ENCODE results near the gene ENOX1.

Gene ENOX1

GRCh38 chr13:43441899-43442499, 344.8 kb downstream of the ENOX1 start:
- DNase-seq (ENCODE audit: low read depth) = no peak
- no peak for TF ChIP-seq CTCF (conservative IDR thresholded peaks at IDR 0.05; ENCODE audit: low read depth, low read length)
- H3K4me3 ChIP-seq (ENCODE audit: low read length) = no peak overlapping the region

- no peak overlapping the region for H3K4me3 ChIP-seq (ENCODE audit: low read length)
- no peak for DNase-seq (ENCODE audit: low read depth)
- no peak for TF ChIP-seq CTCF (conservative IDR thresholded peaks at IDR 0.05; ENCODE audit: low read depth, low read length)
Observed at GRCh38 chr13:43441464-43441863, 345.3 kb downstream of the ENOX1 start.

GRCh38 chr13:43434191-43434590, 352.6 kb downstream of the ENOX1 start:
- TF ChIP-seq CTCF (conservative IDR thresholded peaks at IDR 0.05; ENCODE audit: low read depth, low read length) = no peak
- no peak overlapping the region for H3K4me3 ChIP-seq (ENCODE audit: low read length)
- no peak for DNase-seq (ENCODE audit: low read depth)

- DNase-seq (ENCODE audit: low read depth) = no peak
- no peak for TF ChIP-seq CTCF (conservative IDR thresholded peaks at IDR 0.05; ENCODE audit: low read depth, low read length)
- no peak overlapping the region for H3K4me3 ChIP-seq (ENCODE audit: low read length)
Observed at GRCh38 chr13:43433691-43434141, 353.1 kb downstream of the ENOX1 start.

- DNase-seq (ENCODE audit: low read depth) = no peak
- no peak for TF ChIP-seq CTCF (conservative IDR thresholded peaks at IDR 0.05; ENCODE audit: low read depth, low read length)
- no peak overlapping the region for H3K4me3 ChIP-seq (ENCODE audit: low read length)
Observed at GRCh38 chr13:43432958-43433357, 353.8 kb downstream of the ENOX1 start.

GRCh38 chr13:43431841-43432240, 354.9 kb downstream of the ENOX1 start:
- DNase-seq (ENCODE audit: low read depth) = no peak
- no peak for TF ChIP-seq CTCF (conservative IDR thresholded peaks at IDR 0.05; ENCODE audit: low read depth, low read length)
- H3K4me3 ChIP-seq (ENCODE audit: low read length) = no peak overlapping the region

- H3K4me3 ChIP-seq (ENCODE audit: low read length) = no peak overlapping the region
- TF ChIP-seq CTCF (conservative IDR thresholded peaks at IDR 0.05; ENCODE audit: low read depth, low read length) = no peak
- no peak for DNase-seq (ENCODE audit: low read depth)
Observed at GRCh38 chr13:43431290-43431716, 355.5 kb downstream of the ENOX1 start.
